Lower leg skin (tissue), 3 donors: Measurements from ENCODE around the gene SYCP2.

Source experiments
- CTCF ChIP-seq, 3 donors: fragments of 450-650 bp; IDR thresholded peaks; one replicate each; pipeline ENCODE4 v1.5.1; 2016; ENCODE audit warnings: antibody characterized with exemption in 3 of 3, mild to moderate bottlenecking in 3 of 3, moderate library complexity in 2 of 3
- POLR2A ChIP-seq, 2 donors: fragments of 450-650 bp; IDR thresholded peaks; one replicate each; pipeline ENCODE4 v1.6.1; 2016 to 2017; ENCODE audit warnings: antibody characterized with exemption in 2 of 2, mild to moderate bottlenecking in 1 of 2, moderate library complexity in 1 of 2

GRCh38 chr20:59817846-59818615 lies 115.4 kb downstream of the SYCP2 start:
- TF ChIP-seq CTCF (IDR thresholded peaks at IDR 0.05) (no peak), POLR2A (IDR thresholded peaks at IDR 0.05) (no peak)
